Measurements from ENCODE around the gene ABLIM2.

Gene ABLIM2

GRCh38 chr4:8198206-8198905 lies 39.7 kb upstream of the ABLIM2 start:
- TF ChIP-seq CTCF (IDR thresholded peaks at IDR 0.05; ENCODE audit: low read depth, low read length), result no peak
- H3K4me3 ChIP-seq (ENCODE audit: low read depth, low read length), result no peak overlapping the region

- no peak overlapping the region for H3K4me3 ChIP-seq (ENCODE audit: low read depth, low read length)
- TF ChIP-seq CTCF (IDR thresholded peaks at IDR 0.05; ENCODE audit: low read depth, low read length), result no peak
Observed at GRCh38 chr4:8197521-8197920, 38.9 kb upstream of the ABLIM2 start.

- no peak overlapping the region for H3K4me3 ChIP-seq (ENCODE audit: low read depth, low read length)
- TF ChIP-seq CTCF (IDR thresholded peaks at IDR 0.05; ENCODE audit: low read depth, low read length), result no peak
Observed at GRCh38 chr4:8195841-8196458, 37.3 kb upstream of the ABLIM2 start.

GRCh38 chr4:8195431-8195830 lies 36.8 kb upstream of the ABLIM2 start:
- no peak overlapping the region for H3K4me3 ChIP-seq (ENCODE audit: low read depth, low read length)
- TF ChIP-seq CTCF (IDR thresholded peaks at IDR 0.05; ENCODE audit: low read depth, low read length), result no peak

GRCh38 chr4:8194306-8195242 lies 36.0 kb upstream of the ABLIM2 start:
- TF ChIP-seq CTCF (IDR thresholded peaks at IDR 0.05; ENCODE audit: low read depth, low read length), result no peak
- no peak overlapping the region for H3K4me3 ChIP-seq (ENCODE audit: low read depth, low read length)

GRCh38 chr4:8192748-8193738 lies 34.4 kb upstream of the ABLIM2 start:
- H3K4me3 ChIP-seq (ENCODE audit: low read depth, low read length), result no peak overlapping the region
- TF ChIP-seq CTCF (IDR thresholded peaks at IDR 0.05; ENCODE audit: low read depth, low read length), result no peak
